NT2/D1 (cell line): Measurements from ENCODE around the gene UNC50.

Experiments
- SUZ12 ChIP-seq: IDR thresholded peaks from 2 replicates; pipeline ENCODE4 v1.6.1; 2011; ENCODE audit not compliant: insufficient read length, insufficient read depth; ENCODE audit errors: extremely low read depth
- YY1 ChIP-seq: IDR thresholded peaks from 2 replicates; pipeline ENCODE4 v1.6.1; 2011; ENCODE audit not compliant: insufficient read length, insufficient read depth
- ZNF274 ChIP-seq: IDR thresholded peaks from 2 replicates; pipeline ENCODE4 v1.6.1; 2011; ENCODE audit warnings: mild to moderate bottlenecking, low read depth, low read length

DNA sequence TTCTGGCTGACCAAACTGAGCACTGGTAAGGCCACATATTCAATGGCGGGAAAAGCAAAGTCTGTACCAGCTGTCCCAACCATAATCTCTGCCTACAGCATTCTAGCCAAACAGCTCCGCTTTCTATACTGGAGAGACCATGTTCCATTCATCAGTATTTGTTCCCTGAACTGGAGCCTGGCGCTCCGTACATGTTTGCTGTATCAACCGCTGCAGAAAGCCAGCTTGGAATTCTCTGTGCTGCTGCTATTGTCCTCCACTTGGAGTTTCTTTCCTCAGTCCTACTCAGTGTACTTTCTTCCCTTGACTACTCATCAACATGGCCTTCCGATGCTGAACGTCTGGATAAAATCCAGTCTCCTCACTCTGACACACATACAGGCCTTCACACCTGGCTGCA, 2.0 kb upstream of the UNC50 start:
- no peak for TF ChIP-seq ZNF274
- no peak for TF ChIP-seq YY1
- TF ChIP-seq SUZ12, result no peak
